IMR-90 (cell line): ENCODE data around the gene DIPK1A. TPM values are rescaled to one million over a fixed set of nuclear protein-coding genes. Genes with fewer than 3 reads are reported as not detected.

Experiments used
- ATAC-seq: fragments of 200-7000 bp; cut with Tn5 transposase; 2 replicates; pipeline ENCODE4 v1.9.1; 2020; ENCODE audit warnings: low read depth, mild to moderate bottlenecking, moderate library complexity
- BruUV-seq: library from RNA; stranded (reverse); fragments of 400-500 nt; replicated peaks from 2 replicates; lab custom pipeline; 2021; lab: Mats Ljungman, UMichigan
- CTCF ChIA-PET: fragments of 300-600 bp; formaldehyde crosslinking; extraction: SDS; loops from one replicate; lab custom pipeline; 2021; ENCODE audit warnings: antibody characterized with exemption; lab: Yijun Ruan, JAX
- POLR2A ChIA-PET: fragments of 300-600 bp; sonication (Branson Sonifier 250); formaldehyde crosslinking; loops from one replicate; lab custom pipeline; 2022; ENCODE audit warnings: antibody characterized with exemption; ENCODE audit not compliant: unreplicated experiment; lab: Charles Lee
- DNase-seq: peaks from one replicate; pipeline ENCODE4 v3.0.0; 2013
- H2AFZ ChIP-seq: replicated peaks from 2 replicates; pipeline ENCODE3; 2013; ENCODE audit warnings: low read length, mild to moderate bottlenecking; ENCODE audit not compliant: poor library complexity
- H2AK5ac ChIP-seq: 2 replicates; pipeline ENCODE4 v1.6.1; 2013; ENCODE audit warnings: low read depth, low read length, inconsistent platforms
- H2AK9ac ChIP-seq: replicated peaks from 2 replicates; pipeline ENCODE3; 2013; ENCODE audit warnings: mild to moderate bottlenecking, low read depth, low read length, moderate library complexity; ENCODE audit not compliant: poor library complexity
- H2BK120ac ChIP-seq: 2 replicates; pipeline ENCODE4 v1.6.1; 2013; ENCODE audit warnings: low read depth, low read length, inconsistent platforms
- H2BK15ac ChIP-seq: 3 replicates; pipeline ENCODE4 v1.6.1; 2013; ENCODE audit warnings: low read depth, low read length, inconsistent platforms
- H2BK20ac ChIP-seq: 2 replicates; pipeline ENCODE4 v1.6.1; 2013; ENCODE audit warnings: low read depth, mild to moderate bottlenecking, inconsistent platforms, low read length, moderate library complexity
- H2BK5ac ChIP-seq: 2 replicates; pipeline ENCODE4 v1.6.1; 2013; ENCODE audit warnings: mild to moderate bottlenecking, low read depth, low read length, inconsistent platforms; ENCODE audit not compliant: poor library complexity, severe bottlenecking
- H3K14ac ChIP-seq: replicated peaks from 2 replicates; pipeline ENCODE4 v1.6.1; 2013; ENCODE audit warnings: low read depth, low read length, inconsistent platforms
- H3K18ac ChIP-seq: 2 replicates; pipeline ENCODE4 v1.6.1; 2013; ENCODE audit warnings: low read depth, low read length, control low read depth
- H3K23ac ChIP-seq: 2 replicates; pipeline ENCODE4 v1.6.1; 2013; ENCODE audit warnings: low read depth, low read length, inconsistent platforms
- H3K27ac ChIP-seq: 2 replicates; pipeline ENCODE4 v1.5.1; 2013; ENCODE audit warnings: mild to moderate bottlenecking, control low read depth, low read length; ENCODE audit not compliant: insufficient read depth
- H3K27me3 ChIP-seq: 2 replicates; pipeline ENCODE4 v1.6.1; 2013; ENCODE audit warnings: low read length; ENCODE audit not compliant: control insufficient read depth, insufficient read depth
- H3K36me3 ChIP-seq: 2 replicates; pipeline ENCODE4 v1.6.1; 2013; ENCODE audit warnings: low read length, mixed read lengths; ENCODE audit not compliant: control insufficient read depth, insufficient read depth
- H3K4ac ChIP-seq: 2 replicates; pipeline ENCODE4 v1.6.1; 2013; ENCODE audit warnings: low read depth, low read length, inconsistent platforms
- H3K4me1 ChIP-seq: 2 replicates; pipeline ENCODE4 v1.6.1; 2013; ENCODE audit warnings: low read length, mixed read lengths; ENCODE audit not compliant: control insufficient read depth, insufficient read depth
- H3K4me2 ChIP-seq: 2 replicates; pipeline ENCODE4 v1.6.1; 2013; ENCODE audit warnings: low read depth, mild to moderate bottlenecking, control low read depth, low read length, moderate library complexity
- H3K4me3 ChIP-seq: 2 replicates; pipeline ENCODE4 v1.5.1; 2013; ENCODE audit warnings: low read depth, mild to moderate bottlenecking, control low read depth, low read length, moderate library complexity; ENCODE audit not compliant: insufficient read depth
- H3K56ac ChIP-seq: 2 replicates; pipeline ENCODE4 v1.6.1; 2013; ENCODE audit warnings: low read length, inconsistent platforms; ENCODE audit not compliant: insufficient read depth; ENCODE audit errors: extremely low read depth
- H3K79me1 ChIP-seq, 2 experiments: 2 replicates each; pipeline ENCODE4 v1.6.1; 2013; ENCODE audit warnings: low read length in 2 of 2, inconsistent platforms in 1 of 2, low read depth in 1 of 2
- H3K9ac ChIP-seq: 2 replicates; pipeline ENCODE4 v1.6.1; 2013; ENCODE audit warnings: low read depth, low read length, control low read depth
- H3K9me1 ChIP-seq: 2 replicates; pipeline ENCODE4 v1.6.1; 2013; ENCODE audit warnings: low read length, inconsistent platforms; ENCODE audit not compliant: insufficient read depth
- H3K9me3 ChIP-seq: 2 replicates; pipeline ENCODE4 v1.6.1; 2013; ENCODE audit warnings: low read length; ENCODE audit not compliant: control insufficient read depth, insufficient read depth
- H4K20me1 ChIP-seq: 2 replicates; pipeline ENCODE4 v1.6.1; 2013; ENCODE audit warnings: low read length, inconsistent platforms; ENCODE audit not compliant: insufficient read depth
- H4K5ac ChIP-seq: 2 replicates; pipeline ENCODE4 v1.6.1; 2013; ENCODE audit warnings: mild to moderate bottlenecking, low read depth, low read length, control low read depth
- H4K8ac ChIP-seq, 2 experiments: 2 replicates each; pipeline ENCODE4 v1.6.1; 2013; ENCODE audit warnings: low read depth in 2 of 2, low read length in 2 of 2, control low read depth in 1 of 2, inconsistent platforms in 1 of 2
- H4K91ac ChIP-seq: 2 replicates; pipeline ENCODE4 v1.6.1; 2013; ENCODE audit warnings: low read depth, low read length, inconsistent platforms; ENCODE audit not compliant: insufficient read depth
- CEBPB ChIP-seq: IDR thresholded peaks from 2 replicates; pipeline ENCODE4 v1.6.1; 2012; ENCODE audit warnings: low read depth, low read length, improper control_type of control experiment
- MXI1 ChIP-seq: IDR thresholded peaks from 2 replicates; pipeline ENCODE4 v1.6.1; 2012; ENCODE audit warnings: low read depth, mild to moderate bottlenecking, low read length, moderate library complexity, borderline replicate concordance
- RAD21 ChIP-seq: IDR thresholded peaks from 2 replicates; pipeline ENCODE4 v1.6.1; 2012; ENCODE audit warnings: low read length, improper control_type of control experiment
- RFX5 ChIP-seq: IDR thresholded peaks from 2 replicates; pipeline ENCODE4 v1.8.0; 2012; ENCODE audit warnings: low read depth, mild to moderate bottlenecking, low read length, moderate library complexity
- SMC3 ChIP-seq: fragments of 150-350 bp; IDR thresholded peaks from 2 replicates; pipeline ENCODE4 v1.6.1; 2016; ENCODE audit warnings: low read depth, mild to moderate bottlenecking, antibody characterized with exemption, low read length, moderate library complexity
- WGBS, 2 experiments: methylation state at CpG; one replicate each; pipeline versions ENCODE4 v1.1.5 to v1.1.7; 2013; ENCODE audit warnings: missing lambda C conversion rate in 2 of 2; ENCODE audit not compliant: insufficient read length in 1 of 2; ENCODE audit errors: extremely low coverage in 2 of 2; 5-methylcytosine and 5-hydroxymethylcytosine counted together
- dilution Hi-C: fragments of 300-500 bp; cut with HindIII; formaldehyde crosslinking; loops from one replicate; pipeline ENCODE4 v1.14.3; 2018; ENCODE audit warnings: low sequenced_read_pairs; ENCODE audit not compliant: unreplicated experiment
- in situ Hi-C: fragments of 300-500 bp; cut with MboI; formaldehyde crosslinking; loops from 3 replicates; pipeline ENCODE4 v1.14.3; 2019; ENCODE audit warnings: low sequenced_read_pairs, inconsistent platforms, mixed read lengths
- intact Hi-C: fragments of 100-400 bp; cut with micrococcal nuclease; formaldehyde crosslinking; loops from 2 replicates; pipeline ENCODE4 v1.10.0; 2022
- polyA plus RNA-seq, 3 experiments: library from polyadenylated mRNA; depleted of rRNA; stranded (reverse); fragments of >200 nt; gene quantifications; 2 replicates each; pipeline ENCODE4 v1.2.3, GENCODE V29; 2012; ENCODE audit warnings: low replicate concordance in 1 of 3
- total RNA-seq: library from RNA; depleted of rRNA; stranded (reverse); fragments of >200 nt; gene quantifications from 2 replicates; pipeline ENCODE4 v1.2.3, GENCODE V29; 2012

DIPK1A gene
- total and polyA plus RNA-seq, 2 of the 4 experiments (the other 2 are of a cell fraction) = 4.7 to 5.7 TPM

DNA sequence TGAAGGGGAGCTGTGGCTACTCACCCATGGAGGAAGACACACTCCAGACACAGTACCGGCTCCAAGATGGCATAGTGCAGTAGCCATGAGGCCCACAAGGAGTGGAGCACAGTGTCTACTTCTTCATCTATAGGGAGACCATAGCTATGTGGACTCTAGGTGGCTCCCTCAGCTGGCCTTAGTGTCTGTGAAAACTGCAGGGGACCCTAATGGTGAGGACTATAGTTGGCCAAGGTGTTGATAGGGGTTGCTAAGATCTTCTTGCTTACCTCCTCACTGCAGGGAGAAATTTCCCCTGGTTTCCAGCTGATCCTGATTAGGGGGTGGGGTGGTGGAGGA is 58.9 kb downstream of the DIPK1A start:
- intact Hi-C loops = no loop called here
- Histone ChIP-seq H3K27me3 (no peaks in the 10 kb centered on the region), H4K8ac (no peak overlapping the region; a peak in 1 of 4 replicates), H2BK5ac (no peak overlapping the region), H3K4ac (peak overlapping the region; percentile 10; the same call in 1 of the 2 replicates), H3K4me1 (peaks cover 1% of the 10 kb centered on the region; the same call in 1 of the 2 replicates), H3K9me1 (0 out of 2 replicates have a peak, but pooled peaks cover 10% of the 10 kb centered on the region), H3K14ac (0 out of 2 replicates have a peak overlapping the region, but pooled peaks have one; percentile 49), H3K27ac (no peak overlapping the region), H2AK9ac (no peak overlapping the region), H2AFZ (no peak overlapping the region), H2AK5ac (peak overlapping the region; percentile 45; the same call in 1 of the 2 replicates), H3K18ac (no peak overlapping the region), H3K9ac (no peak overlapping the region), H3K9me3 (peaks cover 2% of the 10 kb centered on the region; the same call in 1 of the 2 replicates), H4K20me1 (no peaks in the 10 kb centered on the region), H2BK15ac (no peak overlapping the region), H4K91ac (no peak overlapping the region), H3K4me3 (no peak overlapping the region), H3K79me1 (peaks cover 0 to 6% of the 10 kb centered on the region in 2 experiments; a peak in 2 of 4 replicates), H4K5ac (no peak overlapping the region), H2BK120ac (0 out of 2 replicates have a peak overlapping the region, but pooled peaks have one; percentile 0), H3K23ac (no peak overlapping the region), H2BK20ac (no peak overlapping the region), H3K56ac (no peak overlapping the region), H3K36me3 (no peaks in the 10 kb centered on the region; the same call in 1 of the 2 replicates), H3K4me2 (no peak overlapping the region)
- in situ Hi-C loops = no loop called here
- POLR2A ChIA-PET = no interaction called here
- WGBS, 2 experiments = no CpG with 5 or more reads among the region's 1 CpG
- no TSS peak for BruUV-seq
- CTCF ChIA-PET = no interaction called here
- dilution Hi-C loops = no loop called here
- TF ChIP-seq CEBPB = no peak
- no peak for TF ChIP-seq SMC3
- TF ChIP-seq MXI1 = no peak
- TF ChIP-seq RFX5 = no peak
- TF ChIP-seq RAD21 = no peak
- no peak for DNase-seq
- no peak for ATAC-seq
